Kasumi-1 (cell line): Measurements from ENCODE around the gene NIP7.
A peak's percentile ranks its signal among the peaks of the same experiment; 100 is the strongest.

Experiments
- DNase-seq, 2 experiments: peaks; one replicate each; lab custom pipeline; 2025; lab: John Stamatoyannopoulos, UW

The NIP7 gene

DNA sequence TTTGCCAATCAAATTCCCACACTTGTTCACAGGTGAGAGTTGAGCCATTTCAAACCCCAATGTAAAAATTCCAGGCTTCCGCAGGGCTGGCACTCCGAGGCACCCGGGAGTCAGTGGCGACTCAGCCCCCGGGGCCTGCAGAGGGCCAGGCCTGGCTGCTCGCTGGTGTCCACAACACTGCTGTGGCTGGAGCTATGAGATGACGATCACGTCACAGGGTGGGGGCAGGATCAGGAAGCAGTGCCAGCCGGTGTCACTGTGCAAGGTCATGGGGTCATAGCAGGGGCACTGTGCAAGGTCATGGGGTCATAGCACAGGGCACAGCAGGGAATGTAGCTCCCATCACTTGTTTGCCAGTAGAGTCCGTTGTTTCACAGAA, 20.7 kb upstream of the NIP7 start:
- no peak for DNase-seq

- DNase-seq = no peak
These were observed 20.2 kb upstream of the NIP7 start for GRCh38 chr16:69319381-69319780.

- DNase-seq = no peak
These were observed 19.5 kb upstream of the NIP7 start for GRCh38 chr16:69319826-69320739.

DNA sequence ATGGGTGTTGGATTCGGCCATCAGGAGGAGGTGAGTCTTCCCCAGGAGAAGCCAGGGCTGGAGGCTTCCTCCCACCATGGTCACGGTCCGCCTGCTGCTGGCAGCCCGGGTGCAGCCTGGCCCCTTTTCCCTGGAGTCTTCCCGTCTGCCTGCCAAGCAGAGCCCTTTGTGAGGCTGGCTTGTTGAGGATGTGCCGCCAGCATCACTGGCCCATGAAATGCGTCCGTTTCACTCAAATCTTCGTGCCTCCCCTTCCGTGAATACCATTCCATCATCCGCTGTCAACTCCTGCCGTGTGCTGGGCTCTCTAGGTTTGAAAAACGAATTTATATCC, 18.9 kb upstream of the NIP7 start:
- no peak for DNase-seq

GRCh38 chr16:69321080-69321479, 18.5 kb upstream of the NIP7 start:
- DNase-seq = no peak

GRCh38 chr16:69322343-69322742, 17.2 kb upstream of the NIP7 start:
- DNase-seq = no peak

DNA sequence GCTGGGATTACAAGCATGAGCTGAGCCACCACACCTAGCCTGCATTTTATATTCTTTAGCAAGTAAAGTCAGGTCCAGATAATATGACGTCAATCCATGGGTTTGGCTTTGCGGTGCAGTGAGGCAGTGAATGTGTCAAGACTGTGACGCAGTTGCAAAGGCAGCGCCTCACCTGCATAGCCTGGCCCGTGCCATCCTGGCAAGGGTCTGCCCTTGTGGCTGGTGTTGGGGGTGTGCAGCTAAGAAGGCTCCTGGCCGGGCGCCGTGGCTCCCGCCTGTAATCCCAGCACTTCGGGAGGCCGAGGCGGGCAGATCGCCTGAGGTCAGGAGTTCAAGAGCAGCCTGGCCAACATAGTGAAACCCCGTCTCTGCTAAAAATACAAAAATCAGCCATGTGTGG, 16.2 kb upstream of the NIP7 start:
- no peak for DNase-seq

GRCh38 chr16:69324013-69324531, 15.5 kb upstream of the NIP7 start:
- no peak for DNase-seq

- DNase-seq = no peak
These were observed 14.9 kb upstream of the NIP7 start for GRCh38 chr16:69324585-69325253.

DNA sequence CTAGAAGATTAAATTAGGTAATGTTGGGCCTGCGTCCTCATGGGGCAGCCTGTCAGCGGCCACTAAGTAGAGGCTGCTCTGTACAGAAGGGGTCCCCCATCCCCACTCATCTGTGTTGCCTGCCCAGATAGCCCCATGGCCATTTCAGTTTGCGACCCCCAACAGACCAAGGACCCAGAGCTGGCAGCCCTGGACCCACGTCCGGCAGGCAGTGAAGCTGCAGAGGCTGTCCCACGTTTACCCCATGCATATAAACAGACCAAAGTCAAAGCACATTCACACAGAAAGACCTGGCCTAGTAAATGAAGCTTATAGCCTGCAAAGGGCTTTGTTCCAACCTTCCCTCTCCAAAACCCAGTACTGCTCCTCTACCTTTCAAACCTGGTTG, 13.8 kb upstream of the NIP7 start:
- no peak for DNase-seq

- DNase-seq = no peak
These were observed 13.2 kb upstream of the NIP7 start for GRCh38 chr16:69326172-69326873.

- DNase-seq = no peak
These were observed 11.8 kb upstream of the NIP7 start for GRCh38 chr16:69327585-69328310.

DNA sequence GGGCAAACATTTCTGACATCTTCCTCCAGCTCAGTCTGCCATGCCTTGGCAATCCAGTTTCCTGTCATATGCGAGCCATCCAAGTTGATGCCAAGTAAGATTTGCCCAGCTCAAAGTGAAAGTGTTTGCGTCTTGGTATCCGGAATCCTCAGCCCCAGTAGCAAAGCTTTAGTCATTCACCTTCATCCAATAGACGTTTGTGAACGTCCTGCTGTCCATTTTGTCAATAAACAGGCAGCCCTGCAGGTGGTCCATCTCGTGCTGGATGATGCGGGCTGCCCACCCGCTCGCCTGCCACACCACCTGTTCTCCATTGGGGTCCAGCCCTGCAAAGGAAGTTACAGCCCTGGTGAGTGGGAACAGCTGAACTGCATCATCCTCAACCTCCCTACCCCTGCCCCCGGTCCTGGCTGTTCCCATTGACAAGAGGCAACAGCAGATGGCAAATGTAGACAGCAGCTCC, 10.7 kb upstream of the NIP7 start:
- DNase-seq = no peak

DNA sequence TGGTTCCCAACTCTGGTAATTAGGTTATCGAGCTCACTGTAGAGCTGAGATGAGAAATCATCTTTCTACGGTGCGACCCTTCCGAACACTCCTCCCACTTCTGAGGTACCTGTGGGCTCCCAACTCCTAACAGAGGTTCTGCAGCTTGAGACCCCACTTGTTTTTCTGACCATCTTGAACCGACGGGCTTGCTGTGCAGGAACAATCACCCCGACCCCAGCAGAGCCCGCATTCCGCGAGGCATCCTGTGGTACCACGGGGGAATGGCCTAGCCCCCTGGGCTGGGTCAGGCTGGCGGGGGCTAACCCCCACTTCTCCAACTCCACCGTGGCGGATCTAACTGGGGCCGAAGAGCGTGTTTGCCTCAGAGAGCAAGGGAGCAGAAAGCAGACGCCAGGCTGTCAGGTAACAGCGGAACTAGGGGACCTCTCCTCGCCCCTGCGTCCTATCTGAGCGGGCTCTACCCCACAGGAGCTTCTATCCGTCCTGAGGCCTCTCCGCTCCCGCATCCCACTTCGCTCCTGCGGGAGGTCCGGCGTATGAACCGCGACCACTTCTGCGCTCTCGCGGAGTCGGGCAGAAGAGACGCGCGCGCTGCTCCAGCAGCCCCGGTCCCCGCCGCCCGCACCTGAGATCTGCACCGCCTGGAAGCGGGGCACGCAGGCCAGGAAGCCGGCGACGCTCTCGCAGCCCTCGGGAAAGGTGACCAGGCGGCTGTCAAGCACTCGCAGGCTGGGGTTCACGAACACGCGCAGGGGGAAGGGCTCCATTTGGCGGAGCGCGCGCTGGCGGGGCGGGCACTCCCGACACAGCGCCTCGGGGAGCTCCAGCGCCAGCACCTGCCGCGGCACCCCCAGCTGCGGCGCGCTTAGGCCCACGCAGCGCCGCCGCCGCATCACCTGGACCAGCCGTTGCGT, 9.9 kb upstream of the NIP7 start:
- peak in 1 of 2 experiments; percentile 17 for DNase-seq

GRCh38 chr16:69330286-69331109, 9.1 kb upstream of the NIP7 start, which contains the start of gene PDF:
Gene PDF (minus strand): TSS chr16:69330588. CDS start chr16:69330570, 18 bp downstream.
- peak; percentile 90 to 95 for DNase-seq

DNA sequence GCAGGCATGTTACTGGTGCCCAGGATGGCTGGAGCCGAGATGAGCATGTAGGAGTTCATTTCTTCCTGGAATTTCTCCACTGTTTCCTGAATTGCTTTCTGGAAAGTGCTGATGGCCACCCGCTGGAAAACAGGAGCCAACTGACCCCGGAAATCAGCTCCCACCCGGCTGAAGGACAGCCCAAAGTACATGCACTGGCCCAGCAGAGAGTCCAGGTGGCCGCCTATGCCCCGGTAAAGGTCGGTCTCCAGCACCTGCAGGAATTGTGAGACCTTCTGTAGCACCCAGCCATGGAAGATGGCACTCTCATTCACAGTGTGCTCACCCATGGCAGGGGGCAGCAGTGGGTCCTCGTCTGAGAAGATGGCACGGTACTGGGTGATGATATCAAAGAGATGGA, 4.9 kb upstream of the NIP7 start:
- DNase-seq = no peak

GRCh38 chr16:69338557-69339288, 849 bp upstream of the NIP7 start:
- DNase-seq = no peak

- DNase-seq = no peak
These were observed 598 bp downstream of the NIP7 start for GRCh38 chr16:69340095-69340644.

DNA sequence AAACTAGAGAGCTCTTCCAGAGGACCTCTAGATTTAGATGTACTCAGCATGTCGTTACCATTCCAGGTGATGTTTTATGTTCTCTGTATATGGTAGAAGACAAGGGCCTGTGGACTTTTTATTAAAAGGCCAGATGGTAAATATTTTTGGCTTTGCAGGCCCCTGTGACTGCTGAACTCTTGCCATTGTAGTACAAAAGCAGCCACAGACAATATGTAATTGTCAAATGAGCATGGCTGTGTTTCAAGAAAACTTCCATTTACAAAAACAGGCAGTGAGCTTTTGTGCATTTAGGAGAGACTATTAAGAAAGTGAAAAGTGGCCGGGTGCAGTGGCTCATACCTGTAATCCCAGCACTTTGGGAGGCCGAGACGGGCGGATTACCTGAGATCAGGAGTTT, 4.6 kb downstream of the NIP7 start:
- DNase-seq = no peak
